Kidney (tissue), 14 donors: ENCODE data around the gene ARIH2. TPM values are rescaled to one million over a fixed set of nuclear protein-coding genes. Genes with fewer than 3 reads are reported as not detected.

ENCODE experiments used
- DNase-seq, 5 donors: peaks; one replicate each; pipeline ENCODE4 v3.0.0-alpha.2; 2013 to 2020
- FAIRE-seq: peaks from 2 replicates; lab custom pipeline; 2012; peaks lifted over from hg19 to GRCh38; lab: Jason Lieb, UNC
- H3K27ac ChIP-seq, 2 donors: one replicate each; pipeline ENCODE4 v1.7.0; 2013; ENCODE audit warnings: low read depth in 2 of 2, low read length in 2 of 2, inconsistent platforms in 1 of 2
- H3K27me3 ChIP-seq: one replicate; pipeline ENCODE4 v1.7.1; 2013; ENCODE audit warnings: low read length, inconsistent platforms; ENCODE audit not compliant: control insufficient read depth, insufficient read depth
- H3K36me3 ChIP-seq, 3 donors: one replicate each; pipeline versions ENCODE4 v1.7.0 to v1.7.1; 2013; ENCODE audit warnings: low read length in 3 of 3, control low read depth in 1 of 3, inconsistent platforms in 1 of 3; ENCODE audit not compliant: insufficient read depth in 3 of 3, control insufficient read depth in 2 of 3
- H3K4me1 ChIP-seq, 3 donors: one replicate each; pipeline versions ENCODE4 v1.7.0 to v1.7.1; 2013; ENCODE audit warnings: low read length in 3 of 3, inconsistent platforms in 1 of 3, low read depth in 1 of 3; ENCODE audit not compliant: control insufficient read depth in 2 of 3, insufficient read depth in 2 of 3
- H3K4me3 ChIP-seq, 3 donors: one replicate each; pipeline versions ENCODE4 v1.7.0 to v1.8.1; 2013; ENCODE audit warnings: low read length in 3 of 3, control low read depth in 1 of 3, inconsistent platforms in 1 of 3
- H3K9ac ChIP-seq, 3 donors: one replicate each; pipeline versions ENCODE4 v1.7.0 to v1.7.1; 2013; ENCODE audit warnings: low read length in 3 of 3, control low read depth in 1 of 3, inconsistent platforms in 1 of 3
- H3K9me3 ChIP-seq, 3 donors: one replicate each; pipeline versions ENCODE4 v1.7.0 to v1.7.1; 2013; ENCODE audit warnings: low read length in 3 of 3, control low read depth in 1 of 3, inconsistent platforms in 1 of 3; ENCODE audit not compliant: control insufficient read depth in 2 of 3, insufficient read depth in 1 of 3
- CTCF ChIP-seq: IDR thresholded peaks from 3 replicates; pipeline ENCODE4 v1.5.1; 2012; ENCODE audit warnings: mild to moderate bottlenecking, moderate library complexity, borderline replicate concordance; ENCODE audit not compliant: insufficient read depth; ENCODE audit errors: extremely low read depth
- intact Hi-C: fragments of 100-400 bp; cut with DNase I; formaldehyde crosslinking; loops from one replicate; pipeline ENCODE4 v1.11.1; 2022
- polyA plus RNA-seq: library from polyadenylated mRNA; stranded (reverse); fragments of 350-450 nt; fragmentation: Illumina TruSeq; extraction: RNeasy Lipid Tissue Mini Kit (QIAGEN cat#74804); gene quantifications from one replicate; pipeline ENCODE4 v1.2.3, GENCODE V29; 2014; ENCODE audit warnings: low read depth, low replicate concordance; ENCODE audit not compliant: insufficient read depth
- total RNA-seq: library from RNA; stranded (reverse); fragmentation: NEBNext Ultra II Directional; extraction: Animal tissue kit (Norgen Biotek cat#: 25700); gene quantifications from one replicate; pipeline ENCODE4 v1.2.1, GENCODE V29; 2021
- donor health status: control.
- donor health status: control.
- donor health status: control.
- donor health status: control.
- donor health status: control.
- donor health status: DM: yes; HTN: yes; CAD: no.
- donor health status: Normal renal cell carcinoma (clear cell type).

The ARIH2 gene
- total and polyA plus RNA-seq, 2 donors from 2014 or later, result 30.4 to 75.7 TPM

- no peaks in the 10 kb centered on the region for H3K9me3 ChIP-seq
- H3K4me3 ChIP-seq, result no peak overlapping the region
- no peak for TF ChIP-seq CTCF
- FAIRE-seq (no peak), DNase-seq (no peak)
- H3K9ac ChIP-seq, result no peak overlapping the region
- H3K36me3 ChIP-seq, result peaks cover 0 to 9% (median 2%) of the 10 kb centered on the region in 3 donors
- H3K4me1 ChIP-seq, result peaks cover 0 to 5% (median 0%) of the 10 kb centered on the region in 3 donors
- no peak overlapping the region for H3K27ac ChIP-seq
- intact Hi-C loops, result no loop called here
- H3K27me3 ChIP-seq, result no peaks in the 10 kb centered on the region
Measured at GRCh38 chr3:48997102-48997635, 78.5 kb downstream of the ARIH2 start.

GRCh38 chr3:48997714-48998637 is 79.3 kb downstream of the ARIH2 start:
- intact Hi-C loops, result no loop called here
- Histone ChIP-seq H3K27ac (no peak overlapping the region), H3K27me3 (no peaks in the 10 kb centered on the region), H3K9me3 (no peaks in the 10 kb centered on the region), H3K36me3 (peaks cover 0 to 10% (median 2%) of the 10 kb centered on the region in 3 donors), H3K4me1 (peaks cover 0 to 5% (median 0%) of the 10 kb centered on the region in 3 donors), H3K9ac (no peak overlapping the region), H3K4me3 (no peak overlapping the region)
- DNase-seq (peak in 4 of 5 donors; percentile 43 to 78 (median 66)), FAIRE-seq (no peak)
- TF ChIP-seq CTCF, result no peak

- no peak for TF ChIP-seq CTCF
- H3K27ac ChIP-seq, result no peak overlapping the region
- no peaks in the 10 kb centered on the region for H3K9me3 ChIP-seq
- DNase-seq (no peak), FAIRE-seq (no peak)
- intact Hi-C loops, result no loop called here
- peaks cover 0 to 10% (median 2%) of the 10 kb centered on the region in 3 donors for H3K36me3 ChIP-seq
- peaks cover 0 to 5% (median 0%) of the 10 kb centered on the region in 3 donors for H3K4me1 ChIP-seq
- no peaks in the 10 kb centered on the region for H3K27me3 ChIP-seq
- H3K9ac ChIP-seq, result no peak overlapping the region
- H3K4me3 ChIP-seq, result no peak overlapping the region
Measured at GRCh38 chr3:48999085-48999858, 80.6 kb downstream of the ARIH2 start.
